ENCODE measurements around the gene SFXN3.

The SFXN3 gene

DNA sequence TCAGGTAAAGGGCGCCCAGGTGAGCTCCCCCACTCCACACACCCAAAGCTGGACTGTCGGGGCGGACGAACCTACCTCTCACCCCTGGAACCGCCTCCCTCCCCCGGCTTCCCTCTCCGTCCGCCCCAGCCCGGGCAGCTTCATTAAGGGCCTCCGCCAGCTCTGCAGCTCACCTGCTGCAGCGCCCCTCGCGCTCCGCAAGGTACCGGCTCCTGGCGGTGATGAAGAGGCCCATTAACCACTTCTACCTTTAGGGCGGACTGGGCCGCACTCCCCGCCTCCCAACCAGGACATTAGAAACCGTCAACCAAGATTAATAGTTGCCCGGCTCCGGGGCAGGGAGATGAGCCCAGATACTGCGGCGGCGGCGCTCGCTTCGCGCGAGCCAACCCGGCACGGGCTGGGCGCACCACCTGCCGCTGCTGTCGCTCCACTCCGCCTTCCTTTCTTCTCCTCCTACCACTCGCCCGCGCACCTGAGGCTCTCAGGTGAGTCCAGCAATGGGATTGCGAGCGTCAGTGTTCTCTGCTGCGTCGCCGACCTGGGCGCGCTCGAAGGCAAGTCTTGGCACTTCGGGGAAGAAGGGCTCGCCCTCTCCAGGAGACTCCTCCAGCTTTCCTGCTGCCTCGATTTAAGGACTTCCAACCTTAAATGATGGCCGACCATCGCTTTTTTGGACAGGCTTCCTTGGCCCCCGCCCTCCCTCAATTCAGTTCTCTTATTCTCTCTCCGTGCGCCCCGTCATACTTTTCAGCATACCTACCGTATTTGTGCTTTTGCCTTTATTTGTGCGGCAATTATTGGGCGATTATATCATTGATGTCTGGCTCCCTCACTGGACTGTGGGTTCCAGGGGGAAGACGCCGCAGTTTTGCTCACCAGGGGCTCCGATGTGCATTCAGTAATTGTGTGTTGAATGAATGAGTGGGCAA lies 17.2 kb downstream of the SFXN3 start:
- peaks cover 19% of the 10 kb centered on the region for H3K27me3 Mint-ChIP-seq
- H3K27ac Mint-ChIP-seq, result no peak overlapping the region
- H3K4me1 Mint-ChIP-seq (ENCODE audit: low read depth), result peaks cover 12% of the 10 kb centered on the region
- H3K36me3 Mint-ChIP-seq, result no peaks in the 10 kb centered on the region
- H3K9me3 Mint-ChIP-seq (ENCODE audit: low read depth), result no peaks in the 10 kb centered on the region
- no peak overlapping the region for H3K4me3 Mint-ChIP-seq

DNA sequence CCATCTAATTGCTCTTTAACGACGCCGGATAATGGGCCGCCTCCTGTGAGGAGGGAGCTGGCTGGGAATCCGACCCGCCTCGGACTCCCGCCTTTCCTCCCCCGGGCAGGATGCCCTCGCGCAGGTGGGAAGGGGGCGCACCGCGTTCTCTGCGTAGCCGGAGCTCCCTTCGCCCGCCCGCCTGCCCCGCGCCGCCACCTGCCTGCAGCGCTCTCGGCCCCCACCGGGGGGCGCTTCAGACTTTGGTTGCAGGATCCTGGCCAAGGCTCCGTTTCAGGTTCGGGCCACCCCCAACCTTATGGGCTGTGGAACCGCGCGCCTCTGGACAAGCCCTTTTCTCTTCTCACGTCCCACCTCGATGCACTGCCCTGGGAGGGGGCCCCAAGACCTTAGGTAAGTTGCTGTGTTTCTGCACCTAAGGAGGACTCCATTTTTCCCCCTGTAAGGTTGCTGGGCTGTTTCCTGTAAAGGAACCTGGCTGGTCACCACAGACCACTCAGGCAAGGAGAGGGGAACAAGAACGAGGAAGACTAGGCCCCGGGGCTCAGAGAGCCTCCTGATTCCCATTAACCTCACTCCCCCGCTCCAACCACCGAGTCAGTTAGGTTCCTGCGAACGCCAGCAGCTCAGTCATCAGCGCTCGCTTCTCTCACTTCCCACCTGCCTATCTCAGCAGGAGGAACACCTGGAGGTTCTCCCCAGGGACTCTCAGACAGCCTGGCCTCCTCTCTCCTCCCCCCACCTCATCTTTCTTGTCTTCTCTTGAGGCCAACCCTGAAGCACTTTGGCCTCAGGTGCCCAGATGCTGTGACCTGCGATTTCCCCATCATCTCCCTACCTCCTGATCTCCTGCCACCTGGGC lies 19.4 kb downstream of the SFXN3 start:
- H3K27me3 Mint-ChIP-seq, result peaks cover 20% of the 10 kb centered on the region
- no peaks in the 10 kb centered on the region for H3K36me3 Mint-ChIP-seq
- no peaks in the 10 kb centered on the region for H3K9me3 Mint-ChIP-seq (ENCODE audit: low read depth)
- H3K4me1 Mint-ChIP-seq (ENCODE audit: low read depth), result peaks cover 9% of the 10 kb centered on the region
- no peak overlapping the region for H3K4me3 Mint-ChIP-seq
- no peak overlapping the region for H3K27ac Mint-ChIP-seq

DNA sequence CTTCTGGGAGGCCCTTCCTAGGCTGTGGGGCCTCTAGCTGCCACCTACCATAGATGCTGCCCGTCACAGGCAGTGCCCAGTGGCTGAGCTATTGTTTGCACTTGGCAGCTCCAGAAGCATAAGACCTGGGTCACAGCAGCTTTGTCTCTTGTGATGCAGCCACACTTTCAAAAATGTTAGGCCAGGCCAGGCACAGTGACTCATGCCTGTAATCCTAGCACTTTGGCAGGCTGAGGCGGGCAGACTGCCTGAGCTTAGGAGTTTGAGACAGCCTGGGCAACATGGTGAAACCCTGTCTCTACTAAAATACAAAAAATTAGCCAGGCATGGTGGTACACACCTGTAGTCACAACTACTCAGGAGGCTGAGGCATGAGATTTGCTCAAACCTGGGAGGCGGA lies 21.3 kb downstream of the SFXN3 start:
- Mint-ChIP-seq H3K9me3 (ENCODE audit: low read depth) (no peaks in the 10 kb centered on the region), H3K4me1 (ENCODE audit: low read depth) (peaks cover 9% of the 10 kb centered on the region), H3K27ac (no peak overlapping the region), H3K27me3 (peaks cover 14% of the 10 kb centered on the region), H3K36me3 (no peaks in the 10 kb centered on the region), H3K4me3 (no peak overlapping the region)

DNA sequence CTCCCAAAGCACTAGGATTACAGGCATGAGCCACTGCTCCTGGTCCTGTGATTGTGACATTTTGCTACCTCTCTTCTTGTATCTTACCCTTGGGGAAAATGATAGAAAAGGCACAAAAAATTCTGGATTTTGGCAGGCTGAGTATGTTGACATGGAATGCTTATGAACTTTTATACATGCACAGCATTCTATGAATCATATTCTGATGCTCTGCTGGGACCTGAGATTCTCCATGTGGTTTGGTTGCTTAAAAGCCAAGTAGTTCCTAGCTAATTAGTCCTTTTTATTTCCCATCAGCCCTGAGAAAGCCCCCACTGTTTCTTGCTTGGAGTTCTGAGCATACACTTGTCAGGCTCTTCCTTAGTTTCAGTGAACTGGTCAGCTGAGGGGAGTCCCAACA lies 22.5 kb downstream of the SFXN3 start:
- peaks cover 6% of the 10 kb centered on the region for H3K4me1 Mint-ChIP-seq (ENCODE audit: low read depth)
- H3K27ac Mint-ChIP-seq, result no peak overlapping the region
- H3K36me3 Mint-ChIP-seq, result no peaks in the 10 kb centered on the region
- no peaks in the 10 kb centered on the region for H3K9me3 Mint-ChIP-seq (ENCODE audit: low read depth)
- no peak overlapping the region for H3K4me3 Mint-ChIP-seq
- H3K27me3 Mint-ChIP-seq, result peaks cover 11% of the 10 kb centered on the region

DNA sequence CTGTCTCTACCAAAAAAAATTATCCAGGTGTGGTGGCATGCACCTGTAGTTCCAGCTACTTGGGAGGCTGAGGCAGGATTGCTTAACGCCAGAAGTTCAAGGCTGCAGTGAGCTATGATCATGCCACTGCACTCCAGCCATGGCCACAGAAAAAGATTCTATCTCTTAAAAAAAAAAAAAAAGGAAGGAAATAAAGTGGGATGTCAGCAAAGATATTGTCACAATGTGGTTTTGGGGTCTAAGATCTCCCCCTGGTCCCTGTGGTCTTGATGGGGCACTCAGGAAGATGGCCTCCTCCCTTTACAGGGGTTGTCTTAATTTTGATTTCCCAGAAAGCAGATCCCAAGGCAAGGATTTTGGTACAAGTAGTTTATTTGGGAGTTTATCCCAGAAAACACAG lies 23.3 kb downstream of the SFXN3 start:
- no peak overlapping the region for H3K27ac Mint-ChIP-seq
- H3K27me3 Mint-ChIP-seq, result peaks cover 6% of the 10 kb centered on the region
- H3K9me3 Mint-ChIP-seq (ENCODE audit: low read depth), result no peaks in the 10 kb centered on the region
- no peak overlapping the region for H3K4me3 Mint-ChIP-seq
- H3K4me1 Mint-ChIP-seq (ENCODE audit: low read depth), result peaks cover 5% of the 10 kb centered on the region
- H3K36me3 Mint-ChIP-seq, result no peaks in the 10 kb centered on the region

DNA sequence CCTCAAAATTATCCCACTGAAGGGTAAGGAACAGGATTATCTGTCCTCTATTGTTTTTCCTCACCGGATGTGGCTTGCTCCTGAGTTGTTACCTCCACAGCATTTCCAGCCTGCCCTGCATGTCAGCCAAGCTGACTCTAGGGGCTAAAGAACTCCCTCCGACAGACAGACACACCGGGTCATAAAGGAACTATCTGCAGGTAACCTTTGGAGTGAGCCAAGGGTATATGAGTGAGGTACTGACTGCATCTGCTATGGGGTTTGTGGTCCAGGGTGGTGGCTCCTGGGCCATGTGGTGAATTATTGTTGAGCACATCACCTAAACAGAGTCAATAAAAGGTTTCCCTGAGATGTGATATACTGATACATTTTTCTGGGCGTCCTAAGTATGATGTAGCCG lies 23.8 kb downstream of the SFXN3 start:
- peaks cover 2% of the 10 kb centered on the region for H3K4me1 Mint-ChIP-seq (ENCODE audit: low read depth)
- H3K36me3 Mint-ChIP-seq, result no peaks in the 10 kb centered on the region
- H3K27me3 Mint-ChIP-seq, result peaks cover 6% of the 10 kb centered on the region
- H3K27ac Mint-ChIP-seq, result no peak overlapping the region
- H3K9me3 Mint-ChIP-seq (ENCODE audit: low read depth), result no peaks in the 10 kb centered on the region
- H3K4me3 Mint-ChIP-seq, result no peak overlapping the region

DNA sequence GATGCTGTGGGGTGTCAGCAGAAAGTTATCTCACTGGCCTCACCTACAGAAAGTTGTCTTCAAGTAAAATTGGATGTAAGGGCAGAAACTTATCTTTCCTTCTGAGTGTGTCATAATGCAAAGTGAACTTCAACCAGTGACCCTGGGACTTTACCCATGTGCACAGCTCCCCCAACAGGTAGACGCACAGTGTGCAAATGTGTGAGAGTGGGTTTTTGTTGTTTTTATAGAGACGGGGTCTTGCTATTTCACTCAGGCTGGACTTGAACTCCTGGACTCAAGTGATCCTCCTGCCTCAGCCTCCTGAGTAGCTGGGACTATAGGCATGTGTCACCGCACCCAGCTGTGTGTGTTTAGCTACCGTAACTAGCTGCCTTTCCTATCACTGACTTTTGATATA lies 24.4 kb downstream of the SFXN3 start:
- H3K9me3 Mint-ChIP-seq (ENCODE audit: low read depth), result no peaks in the 10 kb centered on the region
- H3K27me3 Mint-ChIP-seq, result peaks cover 6% of the 10 kb centered on the region
- no peak overlapping the region for H3K4me3 Mint-ChIP-seq
- H3K36me3 Mint-ChIP-seq, result no peaks in the 10 kb centered on the region
- H3K27ac Mint-ChIP-seq, result no peak overlapping the region
- peaks cover 2% of the 10 kb centered on the region for H3K4me1 Mint-ChIP-seq (ENCODE audit: low read depth)

DNA sequence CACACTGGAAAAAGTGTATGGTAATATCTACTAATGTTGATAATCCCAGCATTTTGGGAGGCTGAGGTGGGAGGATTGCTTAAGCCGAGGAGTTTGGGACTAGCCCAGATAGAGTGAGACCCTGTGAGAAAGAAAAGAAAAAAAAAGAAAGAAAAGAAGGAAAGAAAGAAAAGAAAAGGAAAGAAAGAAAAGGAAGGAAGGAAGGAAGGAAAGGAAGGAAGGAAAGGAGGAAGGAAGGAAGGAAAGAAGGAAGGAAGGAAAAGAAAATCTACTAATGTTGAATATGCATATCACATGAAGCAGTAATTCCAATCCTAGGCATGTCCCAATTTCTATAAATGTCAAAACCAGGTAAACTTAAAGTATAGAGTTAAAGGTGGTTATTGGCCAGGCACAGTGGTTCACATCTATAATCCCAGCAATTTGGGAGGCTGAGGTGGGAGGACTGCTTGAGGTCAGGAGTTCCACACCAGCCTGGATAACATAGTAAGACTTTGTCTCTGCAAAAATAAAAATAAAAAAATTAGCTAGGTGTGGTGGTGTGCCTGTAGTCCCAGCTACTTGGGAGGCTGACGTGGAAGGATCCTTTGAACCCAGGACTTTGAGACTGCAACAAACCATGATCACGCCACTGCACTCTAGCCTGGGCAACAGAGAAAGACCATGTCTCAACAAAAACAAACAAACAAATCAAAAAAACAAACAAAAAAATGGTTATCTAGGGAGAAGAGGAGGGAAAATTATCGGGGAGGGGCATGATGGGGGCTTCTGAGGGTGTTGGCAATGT lies 25.5 kb downstream of the SFXN3 start:
- Mint-ChIP-seq H3K4me3 (no peak overlapping the region), H3K27me3 (peaks cover 1% of the 10 kb centered on the region), H3K4me1 (ENCODE audit: low read depth) (peaks cover 1% of the 10 kb centered on the region), H3K9me3 (ENCODE audit: low read depth) (no peaks in the 10 kb centered on the region), H3K36me3 (no peaks in the 10 kb centered on the region), H3K27ac (no peak overlapping the region)

DNA sequence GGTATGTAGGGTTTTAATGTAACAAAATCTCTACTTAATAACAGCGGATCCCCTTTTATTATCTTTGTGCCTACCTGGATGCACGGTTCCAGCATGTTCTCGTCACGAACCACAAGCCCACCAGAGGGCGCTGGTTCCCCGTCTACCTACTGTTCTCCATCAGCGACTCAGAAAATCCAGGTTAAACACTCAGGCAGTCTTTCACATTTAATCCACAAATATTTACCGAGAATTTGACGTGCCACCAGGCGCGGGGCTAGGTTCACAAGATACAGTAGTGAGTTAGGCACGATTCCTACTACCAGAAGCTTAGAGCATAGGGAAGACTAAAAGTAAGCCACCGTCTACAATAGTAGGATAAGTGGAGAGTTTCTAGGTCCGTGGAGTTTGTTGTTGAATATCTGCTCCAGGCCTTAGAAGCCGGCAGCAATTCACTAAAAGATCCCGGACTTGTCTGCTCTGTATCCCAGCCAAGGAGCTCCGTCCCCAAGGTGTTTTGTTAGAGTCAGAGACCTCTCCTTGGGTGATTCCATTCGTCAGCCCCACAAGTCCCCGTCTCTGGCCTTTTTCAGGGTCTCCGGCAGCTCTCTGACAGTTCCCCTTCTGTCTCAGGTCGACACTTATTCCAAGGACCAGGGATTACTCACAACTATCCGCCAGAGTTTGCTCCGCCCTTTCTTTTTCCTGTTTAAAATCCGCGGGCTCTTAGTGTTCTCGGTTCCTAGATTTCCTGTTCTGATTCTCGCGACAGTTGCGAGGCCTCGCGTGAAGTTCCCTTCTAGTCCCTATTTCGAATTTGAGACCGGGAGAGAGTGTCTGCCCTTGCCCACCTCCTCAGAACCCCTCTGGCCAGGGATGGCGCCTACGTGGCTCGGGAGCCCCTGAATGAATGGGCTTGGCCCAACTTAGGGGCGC lies 29.3 kb downstream of the SFXN3 start:
- Mint-ChIP-seq H3K4me3 (peak overlapping the region; percentile 85), H3K36me3 (no peaks in the 10 kb centered on the region), H3K4me1 (ENCODE audit: low read depth) (peaks cover 13% of the 10 kb centered on the region), H3K27me3 (peaks cover 11% of the 10 kb centered on the region), H3K9me3 (ENCODE audit: low read depth) (no peaks in the 10 kb centered on the region), H3K27ac (peak overlapping the region; percentile 91)

DNA sequence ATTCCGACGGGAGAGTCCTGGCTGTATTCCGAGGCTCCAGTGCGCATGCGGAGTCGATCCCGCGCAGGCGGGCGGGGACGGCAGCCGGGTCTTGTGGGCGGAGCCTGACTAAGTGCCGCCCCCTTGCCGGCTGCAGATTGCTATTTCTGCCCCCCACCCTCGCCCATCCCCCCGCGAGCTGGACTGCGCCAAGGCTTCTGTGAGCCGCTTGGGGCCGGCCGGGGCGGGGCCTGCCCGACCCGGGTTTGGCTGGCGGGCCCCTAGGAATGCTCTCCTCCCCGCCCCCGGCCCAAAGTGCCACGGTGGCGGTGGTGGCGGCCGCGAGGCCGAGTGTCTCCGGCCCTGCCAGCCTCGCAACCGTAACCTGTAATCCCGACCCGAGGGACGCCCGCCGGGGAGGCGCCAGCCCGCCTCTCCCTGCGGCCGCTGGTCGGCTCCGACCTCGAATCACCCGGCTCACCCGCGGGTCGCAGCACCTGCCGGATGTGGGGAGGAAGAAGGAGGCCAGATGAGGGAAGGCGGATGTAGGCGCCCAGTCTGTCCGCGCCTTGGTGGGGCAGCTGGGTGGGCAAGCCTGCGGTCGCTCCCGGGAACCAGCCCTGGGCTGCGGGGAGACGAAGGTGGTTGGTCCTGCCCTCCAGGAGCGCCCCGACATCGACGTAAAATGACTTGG lies 30.1 kb downstream of the SFXN3 start:
- peak overlapping the region; percentile 91 for H3K27ac Mint-ChIP-seq
- H3K36me3 Mint-ChIP-seq, result no peaks in the 10 kb centered on the region
- peak overlapping the region; percentile 85 for H3K4me3 Mint-ChIP-seq
- no peaks in the 10 kb centered on the region for H3K9me3 Mint-ChIP-seq (ENCODE audit: low read depth)
- H3K27me3 Mint-ChIP-seq, result peaks cover 19% of the 10 kb centered on the region
- peaks cover 18% of the 10 kb centered on the region for H3K4me1 Mint-ChIP-seq (ENCODE audit: low read depth)

DNA sequence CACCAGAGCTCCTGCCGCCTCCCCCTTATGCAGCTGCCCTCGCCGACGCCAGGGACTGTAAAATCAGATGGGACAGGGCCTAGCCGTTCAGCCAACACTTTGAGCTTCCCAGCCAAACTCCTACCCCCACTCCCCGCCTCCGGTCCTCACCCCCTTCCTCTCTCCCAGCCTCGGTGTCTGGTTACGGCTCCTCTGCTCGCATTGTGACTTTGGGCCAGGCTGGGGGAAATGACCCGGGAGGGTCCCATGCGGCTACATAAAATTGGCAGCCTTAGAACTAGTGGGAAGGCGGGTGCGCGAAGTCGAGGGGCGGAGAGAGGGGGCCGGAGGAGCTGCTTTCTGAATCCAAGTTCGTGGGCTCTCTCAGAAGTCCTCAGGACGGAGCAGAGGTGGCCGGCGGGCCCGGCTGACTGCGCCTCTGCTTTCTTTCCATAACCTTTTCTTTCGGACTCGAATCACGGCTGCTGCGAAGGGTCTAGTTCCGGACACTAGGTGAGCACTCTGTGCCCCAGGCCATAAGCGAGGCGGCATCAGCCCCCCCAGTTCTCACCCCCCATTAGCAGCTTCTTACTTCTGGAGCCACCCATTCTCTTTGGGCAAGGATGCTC lies 30.7 kb downstream of the SFXN3 start, which contains the start of gene KAZALD1:
Gene KAZALD1 (plus strand): TSS at position 366 of the 608 bp plus-strand sequence. CDS start 604 bp downstream, outside the sequence.
- Mint-ChIP-seq H3K4me3 (peak within 1 kb of the TSS; percentile 85), H3K4me1 (ENCODE audit: low read depth) (peaks cover 20% of the 10 kb centered on the region), H3K27me3 (peaks cover 19% of the 10 kb centered on the region), H3K9me3 (ENCODE audit: low read depth) (no peaks in the 10 kb centered on the region), H3K36me3 (no peaks in the 10 kb centered on the region), H3K27ac (peak within 1 kb of the TSS; percentile 91)

DNA sequence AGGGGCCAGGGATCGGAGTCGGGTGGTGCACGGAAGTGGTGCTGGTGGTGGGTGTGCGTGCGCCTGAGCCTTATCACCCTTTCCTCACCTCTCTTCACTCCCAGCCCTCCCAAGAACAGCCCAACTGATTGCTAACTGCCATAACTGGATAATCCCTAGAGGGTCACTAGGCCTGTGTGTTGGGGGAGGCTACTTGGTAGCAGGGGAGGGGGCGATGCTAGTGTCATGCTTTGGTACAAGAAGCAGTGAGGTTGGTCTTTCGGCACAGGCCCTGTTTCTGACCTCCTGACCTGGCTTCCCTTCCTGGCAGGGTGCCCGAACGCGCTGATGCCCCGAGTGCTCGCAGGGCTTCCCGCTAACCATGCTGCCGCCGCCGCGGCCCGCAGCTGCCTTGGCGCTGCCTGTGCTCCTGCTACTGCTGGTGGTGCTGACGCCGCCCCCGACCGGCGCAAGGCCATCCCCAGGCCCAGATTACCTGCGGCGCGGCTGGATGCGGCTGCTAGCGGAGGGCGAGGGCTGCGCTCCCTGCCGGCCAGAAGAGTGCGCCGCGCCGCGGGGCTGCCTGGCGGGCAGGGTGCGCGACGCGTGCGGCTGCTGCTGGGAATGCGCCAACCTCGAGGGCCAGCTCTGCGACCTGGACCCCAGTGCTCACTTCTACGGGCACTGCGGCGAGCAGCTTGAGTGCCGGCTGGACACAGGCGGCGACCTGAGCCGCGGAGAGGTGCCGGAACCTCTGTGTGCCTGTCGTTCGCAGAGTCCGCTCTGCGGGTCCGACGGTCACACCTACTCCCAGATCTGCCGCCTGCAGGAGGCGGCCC lies 31.4 kb downstream of the SFXN3 start:
- peaks cover 23% of the 10 kb centered on the region for H3K4me1 Mint-ChIP-seq (ENCODE audit: low read depth)
- H3K36me3 Mint-ChIP-seq, result no peaks in the 10 kb centered on the region
- peak overlapping the region; percentile 57 for H3K4me3 Mint-ChIP-seq
- peaks cover 19% of the 10 kb centered on the region for H3K27me3 Mint-ChIP-seq
- no peaks in the 10 kb centered on the region for H3K9me3 Mint-ChIP-seq (ENCODE audit: low read depth)
- no peak overlapping the region for H3K27ac Mint-ChIP-seq

All from activated naive CD8-positive, alpha-beta T cell (primary cell).